ENCODE results near the gene CALML5. TPM values are rescaled to one million over a fixed set of nuclear protein-coding genes. Genes with fewer than 3 reads are reported as not detected.

The CALML5 gene
- total RNA-seq, 1 experiment from 2014 or later: not detected

GRCh38 chr10:5482016-5482415 lies 17.4 kb downstream of the CALML5 start:
- CTCF ChIA-PET: no interaction called here
- no peak overlapping the region for H3K4me3 ChIP-seq (ENCODE audit: low read depth in 2 of 2, low read length in 2 of 2)
- no peaks in the 10 kb centered on the region for H3K9me3 ChIP-seq (ENCODE audit: control insufficient read depth, insufficient read depth, low read depth, low read length)
- POLR2A ChIA-PET: no interaction called here
- no peaks in the 10 kb centered on the region for H3K27me3 ChIP-seq (ENCODE audit: control insufficient read depth, insufficient read depth, low read length)
- ATAC-seq (no peak), DNase-seq (ENCODE audit: low read depth, low spot score) (no peak)
- in situ Hi-C loops (cut with HindIII; ENCODE audit: low pct_unique_long_range_greater_than_20kb, low sequenced_read_pairs): no loop called here
- intact Hi-C loops (cut with micrococcal nuclease; ENCODE audit: unreplicated experiment): no loop called here
- BruUV-seq (replicated peaks): no TSS peak
- H3K36me3 ChIP-seq (ENCODE audit: control insufficient read depth, insufficient read depth, low read length): no peaks in the 10 kb centered on the region
- H3K27ac ChIP-seq (ENCODE audit: low read length): no peak overlapping the region
- H3K4me1 ChIP-seq (ENCODE audit: control insufficient read depth, insufficient read depth, low read length): no peaks in the 10 kb centered on the region
- TF ChIP-seq TCF7L2 (IDR thresholded peaks at IDR 0.05; ENCODE audit: low read depth, low read length) (no peak), POLR2AphosphoS5 (IDR thresholded peaks at IDR 0.05; ENCODE audit: low read depth, low read length) (no peak), SIN3A (IDR thresholded peaks at IDR 0.05; ENCODE audit: borderline replicate concordance, insufficient read depth, low read depth, low read length) (no peak)
- TF ChIP-seq, protein P1, sequence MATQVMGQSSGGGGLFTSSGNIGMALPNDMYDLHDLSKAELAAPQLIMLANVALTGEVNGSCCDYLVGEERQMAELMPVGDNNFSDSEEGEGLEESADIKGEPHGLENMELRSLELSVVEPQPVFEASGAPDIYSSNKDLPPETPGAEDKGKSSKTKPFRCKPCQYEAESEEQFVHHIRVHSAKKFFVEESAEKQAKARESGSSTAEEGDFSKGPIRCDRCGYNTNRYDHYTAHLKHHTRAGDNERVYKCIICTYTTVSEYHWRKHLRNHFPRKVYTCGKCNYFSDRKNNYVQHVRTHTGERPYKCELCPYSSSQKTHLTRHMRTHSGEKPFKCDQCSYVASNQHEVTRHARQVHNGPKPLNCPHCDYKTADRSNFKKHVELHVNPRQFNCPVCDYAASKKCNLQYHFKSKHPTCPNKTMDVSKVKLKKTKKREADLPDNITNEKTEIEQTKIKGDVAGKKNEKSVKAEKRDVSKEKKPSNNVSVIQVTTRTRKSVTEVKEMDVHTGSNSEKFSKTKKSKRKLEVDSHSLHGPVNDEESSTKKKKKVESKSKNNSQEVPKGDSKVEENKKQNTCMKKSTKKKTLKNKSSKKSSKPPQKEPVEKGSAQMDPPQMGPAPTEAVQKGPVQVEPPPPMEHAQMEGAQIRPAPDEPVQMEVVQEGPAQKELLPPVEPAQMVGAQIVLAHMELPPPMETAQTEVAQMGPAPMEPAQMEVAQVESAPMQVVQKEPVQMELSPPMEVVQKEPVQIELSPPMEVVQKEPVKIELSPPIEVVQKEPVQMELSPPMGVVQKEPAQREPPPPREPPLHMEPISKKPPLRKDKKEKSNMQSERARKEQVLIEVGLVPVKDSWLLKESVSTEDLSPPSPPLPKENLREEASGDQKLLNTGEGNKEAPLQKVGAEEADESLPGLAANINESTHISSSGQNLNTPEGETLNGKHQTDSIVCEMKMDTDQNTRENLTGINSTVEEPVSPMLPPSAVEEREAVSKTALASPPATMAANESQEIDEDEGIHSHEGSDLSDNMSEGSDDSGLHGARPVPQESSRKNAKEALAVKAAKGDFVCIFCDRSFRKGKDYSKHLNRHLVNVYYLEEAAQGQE (IDR thresholded peaks at IDR 0.05; ENCODE audit: insufficient read depth in 1 of 2, low read depth in 2 of 2, low read length in 1 of 2): no peak
- TF ChIP-seq, protein P2, sequence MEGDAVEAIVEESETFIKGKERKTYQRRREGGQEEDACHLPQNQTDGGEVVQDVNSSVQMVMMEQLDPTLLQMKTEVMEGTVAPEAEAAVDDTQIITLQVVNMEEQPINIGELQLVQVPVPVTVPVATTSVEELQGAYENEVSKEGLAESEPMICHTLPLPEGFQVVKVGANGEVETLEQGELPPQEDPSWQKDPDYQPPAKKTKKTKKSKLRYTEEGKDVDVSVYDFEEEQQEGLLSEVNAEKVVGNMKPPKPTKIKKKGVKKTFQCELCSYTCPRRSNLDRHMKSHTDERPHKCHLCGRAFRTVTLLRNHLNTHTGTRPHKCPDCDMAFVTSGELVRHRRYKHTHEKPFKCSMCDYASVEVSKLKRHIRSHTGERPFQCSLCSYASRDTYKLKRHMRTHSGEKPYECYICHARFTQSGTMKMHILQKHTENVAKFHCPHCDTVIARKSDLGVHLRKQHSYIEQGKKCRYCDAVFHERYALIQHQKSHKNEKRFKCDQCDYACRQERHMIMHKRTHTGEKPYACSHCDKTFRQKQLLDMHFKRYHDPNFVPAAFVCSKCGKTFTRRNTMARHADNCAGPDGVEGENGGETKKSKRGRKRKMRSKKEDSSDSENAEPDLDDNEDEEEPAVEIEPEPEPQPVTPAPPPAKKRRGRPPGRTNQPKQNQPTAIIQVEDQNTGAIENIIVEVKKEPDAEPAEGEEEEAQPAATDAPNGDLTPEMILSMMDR (IDR thresholded peaks at IDR 0.05): no peak

DNA sequence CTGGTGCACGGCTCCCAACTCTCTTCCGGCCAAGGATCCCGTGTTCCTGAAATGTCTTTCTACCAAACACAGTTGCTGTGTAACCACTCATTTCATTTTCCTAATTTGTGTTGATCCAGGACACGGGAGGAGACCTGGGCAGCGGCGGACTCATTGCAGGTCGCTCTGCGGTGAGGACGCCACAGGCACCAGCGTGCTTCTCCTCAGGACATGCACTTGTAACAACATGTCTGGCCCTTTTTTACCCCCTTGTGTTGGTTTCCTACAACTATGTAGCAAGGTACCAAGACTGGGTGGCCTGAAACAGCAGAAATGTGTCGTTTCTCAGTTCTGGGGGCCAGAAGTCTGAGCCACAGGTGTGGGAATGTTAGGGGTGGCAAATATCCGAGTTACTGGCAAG lies 18.2 kb downstream of the CALML5 start:
- no TSS peak for BruUV-seq (replicated peaks)
- no peak overlapping the region for H3K27ac ChIP-seq (ENCODE audit: low read length)

More for the DNA sequence above, 18.2 kb downstream of the CALML5 start:
- TF ChIP-seq, protein P1 (IDR thresholded peaks at IDR 0.05; ENCODE audit: insufficient read depth in 1 of 2, low read depth in 2 of 2, low read length in 1 of 2): no peak
- in situ Hi-C loops (cut with HindIII; ENCODE audit: low pct_unique_long_range_greater_than_20kb, low sequenced_read_pairs): no loop called here
- Histone ChIP-seq H3K4me3 (ENCODE audit: low read depth in 2 of 2, low read length in 2 of 2) (no peak overlapping the region), H3K36me3 (ENCODE audit: control insufficient read depth, insufficient read depth, low read length) (no peaks in the 10 kb centered on the region), H3K4me1 (ENCODE audit: control insufficient read depth, insufficient read depth, low read length) (no peaks in the 10 kb centered on the region), H3K9me3 (ENCODE audit: control insufficient read depth, insufficient read depth, low read depth, low read length) (no peaks in the 10 kb centered on the region), H3K27me3 (ENCODE audit: control insufficient read depth, insufficient read depth, low read length) (no peaks in the 10 kb centered on the region)
- intact Hi-C loops (cut with micrococcal nuclease; ENCODE audit: unreplicated experiment): no loop called here
- ATAC-seq (no peak), DNase-seq (ENCODE audit: low read depth, low spot score) (no peak)
- ChIA-PET CTCF (no interaction called here), POLR2A (no interaction called here)
